ENCODE measurements around the gene OPCML.

Gene OPCML

DNA sequence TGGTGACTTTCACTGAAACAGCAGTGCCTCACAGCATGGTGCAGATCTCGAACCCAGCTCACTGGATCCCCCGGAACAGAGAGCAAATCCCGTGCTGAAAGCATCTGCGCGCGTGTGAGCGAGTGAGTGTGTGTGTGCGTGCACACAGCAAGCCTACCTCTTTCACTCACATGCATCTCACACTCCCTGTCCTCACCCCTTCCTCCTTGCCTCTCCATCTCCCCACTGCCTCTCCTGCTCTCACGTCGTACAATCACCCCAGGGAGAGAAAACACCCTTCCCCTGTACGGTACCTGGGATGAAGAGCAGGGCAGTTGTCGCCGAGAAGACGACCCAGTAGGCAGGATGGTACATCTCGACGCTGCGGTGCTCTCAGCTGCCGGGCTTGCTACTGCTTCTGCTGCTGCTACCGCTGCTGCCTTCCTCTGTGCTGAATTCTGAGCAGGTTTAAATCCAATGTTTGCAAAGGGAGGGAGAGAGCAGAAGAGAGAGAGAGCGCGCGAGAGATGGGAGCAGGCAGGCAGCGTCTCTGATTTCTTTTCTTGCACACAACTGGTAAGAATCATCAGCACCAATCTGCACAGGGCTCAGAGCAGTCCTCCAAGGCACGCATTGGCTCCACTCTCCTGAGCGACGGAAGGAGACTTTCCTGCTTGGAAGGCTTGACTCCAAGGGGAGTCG lies at the start of gene OPCML:
Gene OPCML (minus strand): TSS at position 531 of the 681 bp plus-strand sequence.
- no peak for DNase-seq (ENCODE audit: low read depth in 2 of 2, low spot score in 1 of 2)

DNA sequence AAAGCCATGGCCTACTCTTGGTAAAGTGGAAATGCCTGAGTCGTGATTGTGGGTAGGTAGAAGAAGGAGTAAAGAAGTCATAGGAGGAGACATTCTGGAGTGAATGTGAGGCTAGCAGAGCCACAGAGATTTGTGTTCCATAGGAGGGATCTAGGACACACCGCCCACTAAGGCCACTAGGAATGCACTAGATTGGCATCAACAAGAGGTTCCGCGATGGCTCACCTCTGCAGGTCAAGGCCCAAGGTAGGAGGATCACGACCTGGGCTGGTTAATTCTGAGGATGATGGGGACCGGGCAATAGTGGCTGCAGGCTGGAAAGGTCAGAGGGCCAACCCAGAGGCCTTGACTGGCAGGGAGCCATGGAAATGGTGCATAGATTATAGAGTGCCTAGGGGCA lies 48.8 kb upstream of the OPCML start:
- no peak for DNase-seq (ENCODE audit: low read depth in 2 of 2, low spot score in 1 of 2)

DNA sequence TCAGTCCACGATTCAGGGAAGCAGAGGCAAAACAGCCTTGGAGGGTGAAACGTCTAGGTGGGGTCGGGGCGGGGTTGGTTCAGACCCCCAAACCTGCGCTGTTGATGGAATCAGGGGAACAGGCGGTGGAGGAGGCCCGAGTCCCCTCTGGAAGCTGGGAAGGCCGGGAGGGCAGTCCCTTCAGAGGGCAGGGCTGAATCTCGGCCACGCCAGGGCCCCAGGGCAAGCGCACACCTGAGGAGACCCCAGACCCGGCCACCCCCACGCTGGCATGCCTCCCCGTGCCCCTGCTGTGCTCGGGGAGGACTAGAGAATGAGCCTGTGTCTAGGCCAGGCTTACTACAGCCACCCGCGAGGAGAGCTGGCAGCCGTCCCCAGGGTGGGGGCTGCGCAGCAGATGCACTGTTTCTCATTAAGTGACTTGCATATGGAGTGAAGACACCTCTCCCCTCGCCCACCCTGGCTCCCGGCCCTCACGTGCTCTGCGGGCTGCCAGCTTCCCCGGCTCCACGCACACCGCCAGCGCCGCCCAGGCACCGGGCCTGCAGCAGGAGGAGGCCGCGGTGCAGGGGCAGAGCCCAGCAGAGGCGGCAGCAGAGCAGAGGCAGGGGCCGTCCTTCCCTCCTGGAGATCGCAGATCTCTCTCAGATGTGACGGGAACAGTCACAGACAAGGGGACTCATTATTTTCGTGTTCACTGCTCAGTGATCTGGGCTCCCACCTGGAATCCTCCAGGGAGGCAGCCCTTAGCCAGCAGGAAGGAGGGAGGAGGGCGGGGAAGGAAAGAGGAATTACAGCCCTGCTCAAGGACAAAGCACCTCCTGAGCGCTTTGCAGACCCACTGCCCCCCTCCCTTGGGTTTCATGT lies 47.1 kb upstream of the OPCML start:
- no peak for DNase-seq (ENCODE audit: low read depth in 2 of 2, low spot score in 1 of 2)

DNA sequence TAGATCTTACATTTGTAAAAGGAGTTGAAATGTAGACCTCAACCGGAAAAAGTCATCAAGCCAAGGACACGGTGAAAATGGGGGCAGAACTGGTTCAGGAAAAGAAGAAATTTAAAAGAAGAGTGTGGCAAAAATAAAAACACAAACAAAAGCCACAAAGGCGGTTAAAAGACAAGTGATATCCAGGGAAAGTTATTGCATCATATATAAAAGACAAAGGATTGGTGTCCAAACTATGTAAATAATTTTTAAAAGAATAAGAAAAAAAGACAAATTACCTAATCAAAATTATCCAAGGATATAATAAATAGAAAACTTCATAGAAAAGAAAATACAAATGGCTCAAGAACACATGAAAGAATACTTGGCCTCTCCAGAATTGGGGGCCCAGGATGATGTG lies 45.1 kb upstream of the OPCML start:
- DNase-seq (ENCODE audit: low read depth in 2 of 2, low spot score in 1 of 2): no peak

DNA sequence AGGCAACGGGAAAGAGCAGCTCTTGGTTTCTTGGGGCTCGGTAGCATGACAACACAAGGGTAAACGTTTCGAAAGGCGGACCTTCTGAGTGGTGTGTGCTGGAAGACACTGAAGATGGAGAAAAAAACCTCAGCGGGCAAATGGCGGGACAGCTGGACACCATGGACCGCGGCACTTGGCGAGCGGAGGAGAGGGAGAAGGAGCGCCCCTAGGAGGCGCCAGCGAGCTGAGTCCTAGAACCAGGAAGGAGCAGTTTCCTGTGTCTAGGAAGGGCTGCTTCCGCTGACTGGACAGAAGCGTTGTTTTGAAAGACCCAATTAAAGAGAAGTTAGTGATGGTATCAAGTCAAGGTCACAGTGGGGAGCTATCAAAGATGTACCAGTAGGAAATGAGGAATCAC lies 44.0 kb upstream of the OPCML start:
- DNase-seq (ENCODE audit: low read depth in 2 of 2, low spot score in 1 of 2): no peak

DNA sequence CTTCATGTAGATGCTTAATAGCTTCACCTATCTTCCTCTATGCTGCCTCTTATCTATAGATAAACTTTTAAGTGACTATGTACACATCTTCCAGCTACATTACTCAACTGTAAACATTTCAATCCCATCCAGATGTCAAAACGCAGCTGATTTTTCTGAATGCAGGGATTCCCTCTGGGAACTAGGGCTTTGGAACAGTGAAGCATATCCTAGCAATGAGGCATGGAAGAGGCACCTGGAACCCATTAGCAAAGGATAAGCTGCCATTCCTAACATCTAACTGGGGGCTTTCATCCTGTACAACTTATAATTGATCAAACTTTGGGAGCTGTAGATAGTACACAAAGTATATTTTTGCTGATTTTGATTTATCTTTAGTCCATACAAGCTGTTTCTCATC lies 40.8 kb upstream of the OPCML start:
- no peak for DNase-seq (ENCODE audit: low read depth in 2 of 2, low spot score in 1 of 2)

DNA sequence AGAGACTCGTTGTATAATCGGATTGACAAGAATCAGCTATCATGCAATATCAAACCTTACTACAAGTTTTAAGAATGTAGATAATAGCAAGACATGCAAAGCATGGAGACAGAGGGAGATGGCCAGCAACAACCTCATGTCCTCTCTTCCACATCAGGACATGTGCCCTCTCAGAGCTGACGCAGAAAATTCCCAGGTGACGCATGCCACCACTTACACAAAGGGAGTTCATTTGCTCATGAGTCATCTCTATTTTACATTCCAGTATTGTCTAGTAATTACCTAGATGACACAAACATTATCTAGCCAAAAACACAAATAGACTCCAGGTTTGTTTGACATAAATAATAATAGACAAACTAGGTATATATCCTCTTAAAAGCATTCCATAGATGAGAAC lies 38.1 kb upstream of the OPCML start:
- DNase-seq (ENCODE audit: low read depth in 2 of 2, low spot score in 1 of 2): no peak

DNA sequence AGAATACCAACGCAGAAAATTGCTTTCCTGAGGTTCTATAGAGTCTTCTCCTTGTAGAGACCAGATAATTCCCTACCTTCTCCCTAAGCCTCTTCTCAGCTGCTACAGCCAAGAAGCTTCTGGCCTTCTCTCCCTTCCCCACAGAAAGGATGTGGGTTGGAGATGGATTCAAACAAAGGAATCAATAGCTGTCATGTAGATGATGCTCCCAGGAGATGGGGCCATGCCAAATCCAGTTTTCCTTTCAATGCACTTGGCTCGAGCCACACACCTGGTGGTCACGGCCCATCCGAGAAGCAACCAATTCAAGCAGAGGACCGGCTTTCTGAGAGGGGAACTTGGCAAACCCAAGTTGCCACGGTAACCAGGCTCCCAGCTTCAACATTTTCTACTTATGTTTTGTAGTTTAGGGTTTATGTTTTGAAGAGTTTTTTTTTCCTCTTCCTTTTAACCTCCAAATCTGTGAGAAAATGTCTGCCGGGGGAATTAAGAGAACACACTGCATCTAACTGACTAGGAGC lies 31.3 kb upstream of the OPCML start:
- no peak for DNase-seq (ENCODE audit: low read depth in 2 of 2, low spot score in 1 of 2)

DNA sequence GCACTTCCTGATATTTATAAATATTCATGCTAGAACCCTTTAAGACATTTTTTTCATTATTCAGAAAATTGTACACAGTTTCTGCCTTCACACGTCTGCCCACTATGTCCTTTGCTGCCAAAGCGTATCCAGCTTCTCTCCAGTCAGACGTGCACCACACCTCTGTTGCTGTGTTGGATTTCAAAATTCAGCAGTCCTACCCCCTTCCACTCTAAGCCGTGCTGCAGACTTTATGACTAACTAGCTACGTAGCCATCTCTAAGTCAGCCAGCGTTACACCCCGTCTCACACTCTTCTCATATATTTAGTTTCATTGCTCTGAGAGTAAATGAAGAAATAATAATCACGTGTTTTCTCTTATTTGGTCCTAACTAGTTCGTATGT lies 28.2 kb upstream of the OPCML start:
- no peak for DNase-seq (ENCODE audit: low read depth in 2 of 2, low spot score in 1 of 2)

DNA sequence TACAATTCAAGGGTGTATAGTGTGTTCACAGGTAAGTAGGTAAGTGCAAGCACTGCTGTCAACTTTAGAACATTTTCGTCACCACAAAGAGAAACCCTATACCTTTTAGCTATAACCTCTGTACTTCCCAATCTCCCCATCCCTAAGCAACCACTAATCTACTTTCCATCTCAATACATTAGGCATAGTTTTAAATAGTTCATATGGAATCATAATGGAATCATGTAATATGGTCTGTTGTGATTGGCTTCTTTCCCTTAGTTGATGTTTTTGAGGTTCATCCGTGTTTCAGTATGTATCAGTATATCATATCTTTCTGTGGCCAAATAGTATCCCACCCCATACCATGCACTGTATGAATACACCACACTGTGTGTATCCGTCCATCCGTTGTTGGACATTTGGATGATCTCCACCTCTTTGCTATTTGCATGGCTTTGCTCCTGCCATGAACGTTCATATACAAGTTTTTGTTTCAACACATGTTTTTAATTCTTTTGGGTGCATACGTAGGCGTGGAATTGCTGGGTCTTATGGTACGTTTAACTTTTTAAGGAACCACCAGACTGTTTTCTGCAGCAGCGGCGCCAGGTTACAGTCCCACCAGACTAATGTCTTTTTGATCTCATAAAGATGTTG lies 27.7 kb upstream of the OPCML start:
- no peak for DNase-seq (ENCODE audit: low read depth in 2 of 2, low spot score in 1 of 2)

DNA sequence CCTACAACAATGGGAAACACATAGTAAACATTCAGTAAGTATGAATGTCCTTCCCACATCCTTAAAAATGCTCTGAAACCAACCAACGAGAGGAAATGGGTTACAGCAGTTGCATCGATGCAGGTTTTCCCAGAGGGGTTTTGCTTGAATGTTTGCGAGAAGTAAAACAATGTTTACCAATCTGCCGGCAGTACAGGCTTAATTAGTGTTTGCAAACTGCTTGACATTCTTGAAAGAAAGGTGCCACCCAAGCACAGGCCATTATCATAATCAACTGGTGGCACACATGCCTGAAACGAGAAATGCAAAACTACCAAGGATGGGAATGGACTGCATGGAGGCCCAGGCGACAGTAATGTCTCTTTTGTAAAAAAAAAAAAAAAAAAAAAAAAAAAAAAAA lies 27.1 kb upstream of the OPCML start:
- DNase-seq (ENCODE audit: low read depth in 2 of 2, low spot score in 1 of 2): no peak

DNA sequence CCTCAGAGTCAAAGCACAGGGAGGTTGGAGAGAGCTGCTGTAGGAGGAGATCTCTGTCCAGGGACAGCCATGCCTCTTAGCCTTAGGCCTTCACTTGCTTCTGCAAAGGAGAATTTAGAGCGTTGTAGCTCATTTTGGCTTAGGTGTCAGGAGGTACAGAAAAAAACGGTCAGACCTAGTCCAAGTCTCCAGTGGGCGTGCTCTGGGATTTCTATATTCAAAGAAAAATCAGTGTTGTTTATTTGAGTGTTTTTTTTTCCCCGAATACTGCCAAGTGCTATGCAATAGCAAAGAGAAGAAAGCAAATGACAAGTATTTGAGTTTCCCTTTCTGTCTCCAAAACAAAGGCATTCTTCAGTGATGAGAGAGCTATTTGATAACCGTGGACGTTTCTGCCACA lies 22.7 kb upstream of the OPCML start:
- DNase-seq (ENCODE audit: low read depth in 2 of 2, low spot score in 1 of 2): no peak

DNA sequence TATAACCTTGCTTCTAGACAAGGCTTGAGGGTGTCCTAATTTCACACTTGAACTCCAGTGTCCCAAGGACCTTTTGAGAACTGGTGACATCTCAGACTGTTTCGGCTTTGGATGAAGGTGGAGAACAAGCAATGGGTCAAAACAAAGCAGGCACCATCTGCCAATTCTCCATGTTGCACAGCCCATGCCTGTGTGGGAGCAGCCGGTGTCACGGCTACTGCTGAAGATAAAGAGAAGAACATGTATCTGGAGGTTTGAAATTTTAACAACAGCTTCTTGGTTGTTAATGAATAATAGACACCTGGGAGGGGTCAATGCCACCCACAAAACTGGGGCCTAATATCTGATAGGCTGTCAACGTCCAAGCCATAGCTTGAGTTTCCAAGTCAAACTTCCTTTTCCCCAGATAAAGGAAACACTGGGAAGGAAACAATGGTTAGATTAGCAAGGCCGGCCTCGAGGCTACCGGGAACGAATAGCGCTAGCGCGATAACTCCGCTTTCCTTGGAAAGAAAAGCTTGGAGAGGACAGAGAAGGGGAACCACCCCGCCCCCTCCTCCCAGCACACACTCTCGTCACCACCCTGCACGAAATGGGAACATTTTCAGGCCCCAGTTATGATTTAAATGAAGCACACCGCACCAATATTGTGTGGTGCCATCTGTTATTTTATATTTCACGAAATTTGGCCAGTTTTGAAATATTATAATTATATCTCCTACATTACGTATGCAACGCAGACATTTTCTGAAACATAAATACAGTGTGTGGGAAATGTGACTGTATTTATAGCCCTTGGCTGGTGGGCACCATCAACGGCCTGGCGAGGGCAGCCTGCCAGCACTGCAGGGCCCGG lies 21.8 kb upstream of the OPCML start:
- DNase-seq (ENCODE audit: low read depth in 2 of 2, low spot score in 1 of 2): no peak

DNA sequence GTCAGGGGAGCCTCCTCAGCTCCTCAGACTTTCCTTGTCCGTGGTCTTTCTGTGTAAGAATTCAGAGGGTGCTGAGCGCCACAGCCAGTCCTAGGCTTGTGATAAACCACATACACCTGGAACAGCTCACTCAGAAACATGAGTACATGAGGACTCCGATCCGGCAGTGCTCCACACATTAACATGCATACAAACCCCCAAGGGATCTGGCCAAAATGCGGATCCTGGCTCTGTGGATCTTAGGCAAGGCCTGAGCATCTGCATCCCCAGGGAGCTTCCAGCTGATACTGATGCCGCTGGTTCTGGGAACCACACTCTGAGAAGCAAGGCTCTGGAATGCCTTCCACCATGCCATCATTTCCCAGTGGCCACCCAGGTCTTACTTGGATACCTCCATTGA lies 20.6 kb upstream of the OPCML start:
- no peak for DNase-seq (ENCODE audit: low read depth in 2 of 2, low spot score in 1 of 2)

DNA sequence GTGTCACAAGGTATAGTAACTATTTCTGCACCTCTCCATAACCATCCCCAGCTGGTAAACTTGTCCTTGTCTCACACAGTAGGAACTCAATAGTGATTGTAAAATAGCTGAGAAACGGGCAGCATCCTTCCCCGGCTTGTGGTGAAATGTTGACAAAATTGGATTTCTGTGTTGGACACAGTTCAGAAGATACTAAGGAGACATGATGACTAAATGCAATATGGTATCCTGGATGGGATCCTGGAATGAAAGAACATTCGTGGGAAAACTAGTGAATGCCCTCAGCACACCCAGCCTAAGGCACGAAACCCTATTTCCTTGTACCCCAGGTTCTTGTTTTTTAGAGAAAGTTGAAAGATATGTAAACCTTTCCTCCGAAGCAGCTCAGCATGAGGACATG lies 18.8 kb upstream of the OPCML start:
- DNase-seq (ENCODE audit: low read depth in 2 of 2, low spot score in 1 of 2): no peak

DNA sequence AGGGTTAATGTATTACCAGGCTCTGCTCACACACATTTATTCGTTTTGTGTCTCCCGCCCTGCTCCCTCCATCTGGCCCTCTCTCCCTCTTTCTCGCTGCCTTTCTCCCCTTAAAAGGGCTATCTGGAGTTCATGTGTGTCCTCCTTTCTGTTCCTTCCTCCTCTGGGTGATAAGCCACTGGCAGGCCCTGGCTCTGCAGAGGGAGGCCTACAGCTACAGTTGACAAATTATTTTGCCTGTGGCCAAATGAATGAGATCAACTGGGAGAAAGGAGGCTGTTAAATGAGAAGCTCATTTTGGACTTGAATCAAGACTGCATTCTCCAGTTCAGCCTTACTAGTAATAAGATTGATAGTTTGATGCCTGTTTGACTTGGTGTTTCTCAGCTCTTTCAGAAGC lies 17.5 kb upstream of the OPCML start:
- no peak for DNase-seq (ENCODE audit: low read depth in 2 of 2, low spot score in 1 of 2)

DNA sequence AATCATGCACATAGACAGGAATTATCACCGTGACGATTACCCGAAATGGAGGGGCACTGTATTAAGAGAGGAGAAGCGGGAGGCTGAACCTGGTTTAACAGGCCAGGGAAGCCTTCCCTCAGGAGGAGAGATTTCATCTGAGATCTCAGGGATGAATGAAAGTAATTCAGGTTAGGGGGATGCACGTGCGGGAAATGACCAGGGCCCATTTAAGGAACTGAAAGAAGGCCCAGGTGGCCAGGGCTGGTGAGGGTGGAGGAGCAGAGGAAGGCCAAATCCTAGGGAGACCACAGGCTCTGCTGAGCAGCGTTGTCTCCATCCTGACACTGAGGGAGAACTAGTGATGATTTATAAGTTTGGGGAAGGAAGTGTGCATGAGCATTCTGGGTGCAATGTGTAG lies 16.3 kb upstream of the OPCML start:
- no peak for DNase-seq (ENCODE audit: low read depth in 2 of 2, low spot score in 1 of 2)

DNA sequence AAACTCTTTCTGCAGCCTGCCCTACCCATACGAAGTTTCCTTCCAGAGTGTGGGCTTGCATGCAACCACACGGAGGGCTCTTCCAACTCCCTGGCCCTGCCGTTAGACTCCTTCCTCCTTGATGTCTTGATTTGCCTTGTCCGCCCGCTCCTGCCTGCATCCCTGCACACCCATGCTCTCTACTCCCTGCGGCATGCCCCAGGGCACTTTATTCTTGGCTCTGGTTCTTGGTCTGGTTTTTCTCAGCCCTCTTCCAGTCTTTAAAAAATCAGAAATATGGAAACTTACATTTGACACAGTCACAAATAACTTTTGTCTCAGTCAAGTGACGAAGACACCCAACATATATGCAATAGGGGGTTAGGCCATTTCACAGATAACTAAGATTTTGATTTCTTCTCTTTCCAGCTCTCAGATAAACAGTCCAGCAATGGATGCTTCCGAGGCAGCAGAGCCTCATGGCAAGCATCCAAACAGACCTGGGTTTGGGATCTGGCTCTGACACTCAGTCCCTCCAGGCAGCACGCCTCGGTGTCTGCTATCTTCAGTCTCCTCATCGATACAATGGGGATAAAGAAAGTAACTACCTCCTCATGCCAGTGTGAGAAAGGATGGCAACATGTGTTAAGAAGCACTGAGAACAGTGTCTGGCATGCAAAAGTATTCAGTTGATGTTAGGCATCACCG lies 15.7 kb upstream of the OPCML start:
- no peak for DNase-seq (ENCODE audit: low read depth in 2 of 2, low spot score in 1 of 2)

DNA sequence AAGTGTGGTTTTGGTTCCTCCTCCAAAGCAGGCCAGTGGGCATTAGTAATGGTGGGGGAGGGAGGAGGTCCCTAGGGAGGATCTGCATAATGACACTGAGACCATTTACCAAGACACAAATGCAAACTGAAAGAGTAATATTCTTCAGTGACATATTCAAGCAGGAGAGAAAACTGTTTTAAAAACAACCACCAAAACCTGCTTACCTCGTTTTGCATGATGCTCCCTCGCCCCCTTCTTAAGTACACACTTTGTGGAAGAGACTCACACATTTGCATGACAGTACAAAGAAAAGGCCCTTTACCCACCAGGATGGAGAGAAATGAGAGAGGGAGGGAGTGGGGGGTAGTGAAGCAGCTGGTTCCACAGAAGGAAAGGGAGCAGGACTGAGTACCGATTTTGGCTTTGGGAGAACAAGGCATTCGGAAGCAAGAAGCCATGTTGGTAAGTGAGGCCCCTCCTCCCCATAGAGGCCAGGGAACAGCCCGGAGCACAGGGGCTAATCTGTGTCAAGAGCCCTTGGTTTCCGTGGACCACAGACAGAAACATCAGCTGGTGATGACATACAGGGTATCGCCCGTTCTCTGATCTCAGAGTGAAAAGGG lies 13.0 kb upstream of the OPCML start:
- no peak for DNase-seq (ENCODE audit: low read depth in 2 of 2, low spot score in 1 of 2)

DNA sequence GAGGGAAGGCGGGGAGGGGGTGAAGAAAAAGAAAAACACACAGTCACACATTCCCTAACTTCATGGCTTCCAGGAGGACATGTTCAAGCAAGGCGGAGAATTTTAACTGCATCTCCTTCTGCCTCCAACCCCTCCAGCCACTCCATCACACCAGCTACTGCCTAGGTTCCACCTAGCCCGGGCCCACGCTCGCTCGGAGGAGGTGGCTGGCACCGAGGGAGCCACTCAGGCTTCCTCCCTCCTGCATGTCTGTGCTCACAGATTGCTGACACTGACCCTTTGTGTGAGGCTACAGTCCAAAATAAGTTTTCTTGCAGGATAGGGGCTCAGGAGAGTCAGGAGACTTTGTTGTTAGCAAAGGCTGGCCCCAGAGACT lies 9.4 kb upstream of the OPCML start:
- no peak for DNase-seq (ENCODE audit: low read depth in 2 of 2, low spot score in 1 of 2)

Measured in stimulated activated CD8-positive, alpha-beta memory T cell treated with anti-CD3 and anti-CD28 coated beads, Interleukin-4, amount 100 ng/mL, for 1 hour (primary cell).